ENCODE measurements around the gene SERPINB8. TPM values are rescaled to one million over a fixed set of nuclear protein-coding genes. Genes with fewer than 3 reads are reported as not detected.

SERPINB8 gene
- total RNA-seq, 2 donors from 2014 or later = 0.13 to 0.86 TPM

GRCh38 chr18:63963615-63964256, 6.1 kb upstream of the SERPINB8 start:
- H3K36me3 ChIP-seq (ENCODE audit: control insufficient read depth, insufficient read depth, low read length) = no peaks in the 10 kb centered on the region
- TF ChIP-seq CTCF (conservative IDR thresholded peaks at IDR 0.05) = peak; percentile 83
- no peak overlapping the region for H3K27ac Mint-ChIP-seq

GRCh38 chr18:63964908-63965307, 5.0 kb upstream of the SERPINB8 start:
- Histone ChIP-seq H3K9ac (ENCODE audit: extremely low read depth, low read length, poor library complexity, severe bottlenecking) (no peak overlapping the region), H3K4me3 (ENCODE audit: low read length) (no peak overlapping the region), H3K27me3 (ENCODE audit: control insufficient read depth, insufficient read depth, low read length, poor library complexity, severe bottlenecking) (peaks cover 48% of the 10 kb centered on the region), H3K9me3 (ENCODE audit: control insufficient read depth, low read length) (no peaks in the 10 kb centered on the region), H3K27ac (ENCODE audit: low read depth, low read length) (no peak overlapping the region), H3K4me1 (ENCODE audit: control insufficient read depth, insufficient read depth, low read length) (no peaks in the 10 kb centered on the region), H3K36me3 (ENCODE audit: control insufficient read depth, insufficient read depth, low read length) (no peaks in the 10 kb centered on the region)
- Mint-ChIP-seq H3K36me3 (ENCODE audit: low read depth) (no peaks in the 10 kb centered on the region), H3K9me3 (no peaks in the 10 kb centered on the region), H3K27me3 (ENCODE audit: insufficient read depth) (peaks cover 84% of the 10 kb centered on the region), H3K27ac (no peak overlapping the region), H3K4me1 (peaks cover 8% of the 10 kb centered on the region), H3K4me3 (no peak overlapping the region)
- TF ChIP-seq CTCF (conservative IDR thresholded peaks at IDR 0.05) = no peak
- no peak for DNase-seq

More at GRCh38 chr18:63963615-63964256, 6.1 kb upstream of the SERPINB8 start:
- no peak overlapping the region for H3K27ac ChIP-seq (ENCODE audit: low read depth, low read length)
- 97 to 100% methylated on average over 1 of the region's 1 CpG for WGBS, 2 experiments (ENCODE audit: insufficient coverage in 1 of 2, insufficient read length in 1 of 2)
- H3K27me3 ChIP-seq (ENCODE audit: control insufficient read depth, insufficient read depth, low read length, poor library complexity, severe bottlenecking) = peaks cover 57% of the 10 kb centered on the region
- H3K9me3 Mint-ChIP-seq = no peaks in the 10 kb centered on the region
- peaks cover 82% of the 10 kb centered on the region for H3K27me3 Mint-ChIP-seq (ENCODE audit: insufficient read depth)
- peak; percentile 73 for DNase-seq
- no peaks in the 10 kb centered on the region for H3K36me3 Mint-ChIP-seq (ENCODE audit: low read depth)
- H3K9me3 ChIP-seq (ENCODE audit: control insufficient read depth, low read length) = no peaks in the 10 kb centered on the region
- H3K9ac ChIP-seq (ENCODE audit: extremely low read depth, low read length, poor library complexity, severe bottlenecking) = no peak overlapping the region
- no peak overlapping the region for H3K4me3 Mint-ChIP-seq
- no peaks in the 10 kb centered on the region for H3K4me1 Mint-ChIP-seq
- no peak overlapping the region for H3K4me3 ChIP-seq (ENCODE audit: low read length)
- H3K4me1 ChIP-seq (ENCODE audit: control insufficient read depth, insufficient read depth, low read length) = no peaks in the 10 kb centered on the region

- no peaks in the 10 kb centered on the region for H3K4me1 ChIP-seq (ENCODE audit: control insufficient read depth, insufficient read depth, low read length)
- no peaks in the 10 kb centered on the region for H3K9me3 ChIP-seq (ENCODE audit: control insufficient read depth, low read length)
- H3K9ac ChIP-seq (ENCODE audit: extremely low read depth, low read length, poor library complexity, severe bottlenecking) = no peak overlapping the region
- 88 to 90% methylated on average over 2 to 5 of the region's 5 CpGs for WGBS, 2 experiments (ENCODE audit: insufficient coverage in 1 of 2, insufficient read length in 1 of 2)
- peaks cover 45% of the 10 kb centered on the region for H3K27me3 ChIP-seq (ENCODE audit: control insufficient read depth, insufficient read depth, low read length, poor library complexity, severe bottlenecking)
- peaks cover 80% of the 10 kb centered on the region for H3K27me3 Mint-ChIP-seq (ENCODE audit: insufficient read depth)
- H3K36me3 ChIP-seq (ENCODE audit: control insufficient read depth, insufficient read depth, low read length) = no peaks in the 10 kb centered on the region
- no peaks in the 10 kb centered on the region for H3K9me3 Mint-ChIP-seq
- H3K27ac ChIP-seq (ENCODE audit: low read depth, low read length) = no peak overlapping the region
- H3K4me3 ChIP-seq (ENCODE audit: low read length) = no peak overlapping the region
- no peak for DNase-seq
- no peaks in the 10 kb centered on the region for H3K36me3 Mint-ChIP-seq (ENCODE audit: low read depth)
- peaks cover 8% of the 10 kb centered on the region for H3K4me1 Mint-ChIP-seq
- no peak for TF ChIP-seq CTCF (conservative IDR thresholded peaks at IDR 0.05)
- H3K27ac Mint-ChIP-seq = no peak overlapping the region
- no peak overlapping the region for H3K4me3 Mint-ChIP-seq
These were observed 4.1 kb upstream of the SERPINB8 start for GRCh38 chr18:63965716-63966330.

Data from endodermal cell (in vitro differentiated cells).